Activated CD4-positive, alpha-beta T cell treated with anti-CD3 and anti-CD28 coated beads, Interleukin-2, amount 50 U/mL, for 48 hours (primary cell): Measurements from ENCODE around the gene CALCR.
"Not testable (repeated sequence)": the region's sequence is repeated elsewhere in the genome, so short reads cannot be mapped to it uniquely, and the experiment has no call there.

Experiments
- DNase-seq, 2 experiments: peaks; one replicate each; pipeline ENCODE4 v3.0.0-alpha.2; 2020

CALCR gene

DNA sequence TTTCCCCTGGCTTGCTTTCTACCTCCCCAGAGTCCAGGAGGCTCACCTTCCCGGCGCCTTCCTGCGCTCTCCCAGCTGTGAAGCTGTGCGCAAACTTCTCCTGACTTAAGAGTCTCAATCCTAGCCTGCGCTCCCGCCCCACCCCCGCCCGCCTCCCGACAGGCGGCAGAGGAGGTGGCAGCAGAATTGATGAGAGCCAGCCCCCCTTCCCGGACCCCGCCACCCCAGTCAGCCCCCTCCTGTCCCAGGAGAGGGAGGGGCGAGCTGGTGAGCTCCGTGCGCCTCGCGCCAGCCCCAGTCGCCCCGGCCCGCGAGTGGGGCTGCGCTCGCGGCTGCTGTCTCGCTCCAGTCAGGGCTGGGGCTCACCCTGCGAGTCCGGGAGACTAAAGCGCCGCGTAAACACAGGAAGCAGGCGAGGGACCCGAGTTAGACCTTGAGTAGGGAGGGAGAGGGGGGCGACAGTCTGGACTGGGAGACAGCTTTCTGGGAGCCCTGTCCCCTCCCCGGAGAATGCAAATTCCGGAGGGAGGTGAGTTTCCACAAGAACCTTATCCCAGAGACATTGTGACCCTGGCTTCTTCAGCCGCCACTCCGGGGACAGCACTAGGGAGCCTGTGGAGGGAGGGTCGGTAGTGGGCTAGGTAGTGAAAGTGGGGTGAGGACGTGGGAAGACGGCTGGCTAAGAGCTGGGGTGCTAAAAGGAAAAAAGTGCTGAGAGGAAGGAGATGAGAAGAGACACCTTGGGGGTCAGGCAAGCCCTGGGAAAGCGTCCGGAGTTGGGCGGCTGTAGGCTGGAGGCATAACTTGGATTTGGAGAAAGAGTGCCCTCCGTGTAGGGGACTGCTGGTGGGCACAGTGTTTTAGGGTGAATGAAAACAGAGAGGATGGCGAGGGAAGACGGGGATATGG is at the start of gene CALCR:
TSS of gene CALCR (minus strand) at position 79 of the 909 bp plus-strand sequence. CDS start 87,743 bp downstream, outside the sequence.
- DNase-seq = no peak

DNA sequence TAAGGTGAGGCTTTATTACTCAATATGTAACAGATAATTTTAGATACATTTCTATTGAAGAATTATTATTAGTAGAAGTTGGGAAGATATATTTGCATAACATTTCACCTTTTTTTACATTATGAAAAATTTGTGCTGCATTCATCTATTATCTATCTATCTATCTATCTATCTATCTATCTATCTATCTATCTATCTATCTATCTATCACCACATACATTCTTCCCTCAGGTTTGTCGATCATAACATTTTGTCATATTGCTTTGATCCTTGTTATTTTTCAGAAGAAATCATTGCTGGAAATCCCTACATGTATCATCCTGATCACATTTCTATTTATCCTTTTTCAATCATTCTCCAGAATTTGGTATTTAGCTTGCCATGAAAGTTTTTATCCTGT is 49.3 kb upstream of the CALCR start:
- no peak for DNase-seq

DNA sequence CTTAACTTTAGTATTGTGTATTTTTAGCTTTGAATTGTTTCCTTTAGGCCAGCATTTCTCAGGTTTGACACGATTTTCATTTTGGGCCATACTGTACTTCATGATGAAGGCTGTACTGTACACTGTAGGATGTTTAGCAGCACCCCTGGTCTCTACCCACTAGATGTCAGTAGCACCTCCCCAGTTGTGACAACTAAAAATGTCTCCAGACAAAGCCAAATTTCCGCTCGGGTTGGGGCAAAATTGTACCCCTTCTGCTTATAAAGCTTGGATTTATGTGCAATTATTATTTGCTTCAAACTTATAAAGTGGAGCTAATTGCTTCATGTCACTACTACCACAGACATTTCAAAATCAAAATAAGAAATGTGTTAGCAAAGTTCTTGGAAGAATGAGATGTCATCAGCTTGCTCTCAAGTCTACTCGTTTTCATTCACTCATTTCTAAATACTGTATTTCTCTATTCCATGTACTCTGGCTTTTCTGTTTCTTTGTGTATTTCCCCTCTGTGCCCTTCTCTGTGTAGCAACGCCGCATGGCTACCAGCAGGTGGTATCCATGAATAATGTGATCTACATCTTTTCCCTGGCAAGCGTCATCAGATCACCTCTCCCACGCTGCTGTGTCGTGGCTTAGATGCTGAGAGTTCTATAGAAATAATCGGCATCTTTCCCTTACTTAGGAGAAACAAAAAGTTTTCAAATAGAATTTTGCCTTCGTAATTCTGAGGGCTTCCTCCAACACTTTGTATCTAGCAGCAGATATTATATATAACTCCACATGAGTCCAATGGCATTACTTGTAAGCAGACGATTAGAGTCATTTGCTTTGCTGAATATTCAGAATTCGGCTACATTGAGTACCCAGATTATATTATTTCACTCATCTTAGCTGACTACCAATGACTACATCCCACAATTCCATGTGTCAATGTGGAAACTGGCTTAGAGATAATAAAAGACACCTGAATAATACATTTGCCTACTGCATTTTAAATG is 47.8 kb upstream of the CALCR start:
- DNase-seq = no peak

DNA sequence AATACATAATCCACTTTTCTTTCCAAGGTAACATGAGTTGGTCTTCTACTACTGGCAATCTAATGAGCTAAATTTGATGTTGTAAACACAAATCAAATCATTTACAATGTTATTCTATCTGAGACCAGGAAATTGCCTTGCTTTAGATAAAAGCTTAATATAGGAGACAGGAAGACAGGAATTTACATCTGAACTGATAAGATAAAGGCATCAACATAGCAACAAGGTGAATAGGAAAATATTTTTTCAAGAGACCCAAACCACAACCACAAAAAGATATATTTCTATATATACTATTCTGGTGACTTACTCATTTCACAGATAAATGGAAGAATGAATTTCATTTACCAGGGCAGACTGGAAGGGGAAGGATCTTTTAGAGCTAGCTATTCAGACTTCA is 46.3 kb upstream of the CALCR start:
- DNase-seq = no peak

DNA sequence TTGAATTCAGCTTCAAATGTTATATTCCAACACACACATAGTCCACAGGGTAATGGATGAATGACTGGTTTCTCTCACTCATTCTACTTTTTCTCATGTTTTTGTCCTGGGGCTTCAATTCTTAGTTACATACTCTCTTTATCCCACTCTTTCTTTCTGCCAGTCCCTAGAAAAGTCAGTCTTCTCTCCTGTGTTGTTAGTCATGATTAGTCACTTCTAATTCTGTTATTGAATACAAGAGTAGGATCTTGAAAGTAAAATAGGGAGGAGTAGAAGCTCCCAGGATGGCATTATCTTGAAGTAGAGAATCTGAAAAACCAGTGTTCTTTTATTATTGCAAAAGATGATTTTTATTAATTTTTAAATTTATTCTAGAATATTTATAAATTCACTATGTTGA is 45.5 kb upstream of the CALCR start:
- no peak for DNase-seq

DNA sequence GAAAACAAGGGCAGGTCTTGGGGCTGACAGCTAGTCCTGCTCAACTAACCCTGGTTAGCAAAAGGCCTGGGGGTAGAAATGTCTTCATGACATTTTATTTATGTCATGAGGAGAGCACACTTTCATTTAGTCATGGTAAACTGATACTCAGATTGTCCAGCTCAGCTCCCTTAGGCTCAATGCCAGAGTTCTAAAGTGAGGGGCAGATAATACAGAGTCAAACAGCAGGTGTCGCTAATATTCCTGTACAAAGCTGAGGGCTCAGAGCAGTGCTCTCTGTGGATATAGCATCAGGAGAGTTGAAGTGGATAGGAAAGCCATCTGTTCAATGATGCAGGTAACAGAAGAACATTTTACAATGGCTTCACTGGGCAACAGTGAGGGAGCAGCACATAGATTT is 26.8 kb upstream of the CALCR start:
- no peak for DNase-seq

DNA sequence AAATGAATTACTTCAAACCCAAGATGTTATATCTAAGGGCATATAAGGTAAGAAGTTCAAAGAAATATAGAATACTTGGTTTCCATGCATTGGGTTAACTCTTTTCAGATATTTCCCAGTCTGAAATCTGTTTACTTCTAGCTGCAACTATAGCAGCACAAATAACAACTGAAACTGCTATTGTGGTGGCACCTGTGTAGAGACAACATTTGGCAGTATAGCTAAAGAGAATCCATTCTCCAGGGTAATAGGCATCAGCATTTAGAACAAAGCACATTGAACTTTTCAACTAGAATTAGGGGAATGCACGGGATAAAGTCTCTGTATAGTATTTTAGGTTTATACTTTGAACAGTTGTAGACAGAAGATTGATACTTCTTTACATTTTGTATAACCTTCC is 19.7 kb upstream of the CALCR start:
- no peak for DNase-seq

DNA sequence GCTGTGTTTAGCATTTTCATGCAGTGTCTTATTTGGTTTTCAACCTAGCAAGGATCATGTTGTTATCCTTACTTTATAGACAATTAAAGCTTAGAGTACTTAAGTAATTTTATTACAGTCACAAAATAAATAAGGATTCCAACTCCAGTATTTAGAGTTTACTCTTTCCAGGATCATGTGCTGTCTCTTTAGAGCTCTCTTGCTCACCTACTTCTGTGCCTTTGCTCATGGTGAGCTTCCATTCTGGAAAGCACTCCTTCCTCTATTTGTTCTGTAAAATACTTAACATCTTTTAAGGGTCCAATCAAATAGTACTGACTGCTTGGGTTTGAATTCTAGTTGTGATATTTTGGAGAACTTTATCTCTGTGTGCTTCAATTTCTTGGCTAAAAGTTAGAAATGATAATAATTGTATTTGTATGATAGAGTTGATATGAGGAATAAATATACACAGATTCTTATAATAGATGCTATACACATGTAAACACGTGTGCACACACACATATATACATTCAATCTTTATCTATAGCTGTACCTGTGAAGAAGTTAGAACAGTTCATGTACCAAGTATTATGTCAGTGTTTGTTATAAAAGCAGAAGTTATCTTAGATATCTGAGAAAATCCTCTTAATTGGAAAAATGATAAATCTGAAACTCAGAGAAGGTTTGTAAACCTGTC is 18.2 kb upstream of the CALCR start:
- DNase-seq = no peak

DNA sequence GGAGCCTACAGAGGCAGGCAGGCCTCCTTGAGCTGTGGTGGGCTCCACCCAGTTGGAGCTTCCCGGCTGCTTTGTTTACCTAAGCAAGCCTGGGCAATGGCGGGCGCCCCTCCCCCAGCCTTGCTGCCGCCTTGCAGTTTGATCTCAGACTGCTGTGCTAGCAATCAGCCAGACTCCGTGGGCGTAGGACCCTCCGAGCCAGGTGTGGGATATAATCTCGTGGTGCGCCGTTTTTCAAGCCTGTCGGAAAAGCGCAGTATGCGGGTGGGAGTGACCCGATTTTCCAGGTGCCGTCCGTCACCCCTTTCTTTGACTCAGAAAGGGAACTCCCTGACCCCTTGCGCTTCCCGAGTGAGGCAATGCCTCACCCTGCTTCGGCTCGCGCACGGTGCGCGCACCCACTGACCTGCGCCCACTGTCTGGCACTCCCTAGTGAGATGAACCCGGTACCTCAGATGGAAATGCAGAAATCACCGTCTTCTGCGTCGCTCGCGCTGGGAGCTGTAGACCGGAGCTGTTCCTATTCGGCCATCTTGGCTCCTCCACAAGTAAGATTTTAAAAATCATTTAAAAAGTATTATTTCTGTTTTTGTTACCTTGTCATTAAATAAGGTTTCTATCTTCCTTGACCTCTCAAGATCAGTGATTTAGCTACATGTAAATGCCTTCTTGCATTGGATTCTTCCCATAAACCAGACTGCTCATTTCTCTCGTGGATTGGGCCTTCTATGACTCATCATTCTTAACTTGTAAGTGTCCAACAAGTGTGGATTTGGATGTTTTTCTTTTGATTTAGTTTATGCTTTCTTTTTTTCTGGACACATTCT is 16.9 kb upstream of the CALCR start:
- DNase-seq = not testable (repeated sequence)

DNA sequence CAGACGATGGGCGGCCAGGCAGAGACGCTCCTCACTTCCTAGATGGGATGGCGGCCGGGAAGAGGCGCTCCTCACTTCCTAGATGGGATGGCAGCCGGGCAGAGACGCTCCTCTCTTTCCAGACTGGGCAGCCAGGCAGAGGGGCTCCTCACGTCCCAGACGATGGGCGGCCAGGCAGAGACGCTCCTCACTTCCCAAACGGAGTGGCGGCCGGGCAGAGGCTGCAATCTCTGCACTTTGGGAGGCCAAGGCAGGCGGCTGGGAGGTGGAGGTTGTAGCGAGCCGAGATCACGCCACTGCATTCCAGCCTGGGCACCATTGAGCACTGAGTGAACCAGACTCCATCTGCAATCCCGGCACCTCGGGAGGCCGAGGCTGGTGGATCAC is 11.9 kb upstream of the CALCR start:
- not testable (repeated sequence) for DNase-seq

DNA sequence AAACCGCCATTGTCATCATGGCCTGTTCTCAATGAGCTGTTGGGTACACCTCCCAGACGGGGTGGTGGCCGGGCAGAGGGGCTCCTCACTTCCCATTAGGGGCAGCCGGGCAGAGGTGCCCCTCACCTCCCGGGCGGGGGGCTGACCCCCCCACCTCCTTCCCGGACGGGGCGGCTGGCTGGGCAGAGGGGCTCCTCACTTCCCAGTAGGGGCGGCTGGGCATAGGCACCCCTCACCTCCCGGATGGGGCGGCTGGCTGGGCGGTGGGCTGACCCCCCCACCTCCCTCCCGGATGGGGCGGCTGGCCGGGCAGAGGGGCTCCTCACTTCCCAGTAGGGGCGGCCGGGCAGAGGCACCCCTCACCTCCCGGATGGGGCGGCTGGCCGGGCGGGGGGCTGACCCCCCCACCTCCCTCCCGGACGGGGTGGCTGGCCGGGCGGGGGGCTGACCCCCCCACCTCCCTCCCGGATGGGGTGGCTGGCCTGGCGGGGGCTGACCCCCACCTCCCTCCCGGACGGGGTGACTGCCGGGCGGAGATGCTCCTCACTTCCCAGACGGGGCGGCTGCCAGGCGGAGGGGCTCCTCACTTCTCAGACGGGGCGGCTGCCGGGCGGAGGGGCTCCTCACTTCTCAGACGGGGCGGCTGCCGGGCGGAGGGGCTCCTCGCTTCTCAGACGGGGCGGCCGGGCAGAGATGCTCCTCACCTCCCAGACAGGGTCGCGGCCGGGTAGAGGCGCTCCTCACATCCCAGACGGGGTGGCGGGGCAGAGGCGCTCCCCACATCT is 11.4 kb upstream of the CALCR start:
- DNase-seq = not testable (repeated sequence)

DNA sequence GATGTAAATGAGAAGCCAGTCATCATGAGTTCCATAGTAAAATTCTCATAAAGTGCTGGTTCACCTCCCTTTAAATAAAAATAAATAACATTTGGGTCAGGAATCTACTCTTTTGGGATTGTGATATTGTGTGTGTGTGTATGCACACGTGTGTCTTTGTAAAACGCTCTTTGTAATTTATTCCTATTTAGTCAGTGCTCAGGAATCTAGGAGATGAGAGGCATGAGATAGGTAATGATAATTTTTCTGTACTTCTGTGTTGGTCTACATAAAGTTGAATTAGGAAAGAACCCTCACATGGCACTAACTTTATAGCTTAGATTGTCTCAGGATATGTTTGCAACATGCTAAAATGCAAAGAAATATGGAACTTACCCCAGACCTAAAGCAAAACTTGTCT is 4.9 kb upstream of the CALCR start:
- no peak for DNase-seq

DNA sequence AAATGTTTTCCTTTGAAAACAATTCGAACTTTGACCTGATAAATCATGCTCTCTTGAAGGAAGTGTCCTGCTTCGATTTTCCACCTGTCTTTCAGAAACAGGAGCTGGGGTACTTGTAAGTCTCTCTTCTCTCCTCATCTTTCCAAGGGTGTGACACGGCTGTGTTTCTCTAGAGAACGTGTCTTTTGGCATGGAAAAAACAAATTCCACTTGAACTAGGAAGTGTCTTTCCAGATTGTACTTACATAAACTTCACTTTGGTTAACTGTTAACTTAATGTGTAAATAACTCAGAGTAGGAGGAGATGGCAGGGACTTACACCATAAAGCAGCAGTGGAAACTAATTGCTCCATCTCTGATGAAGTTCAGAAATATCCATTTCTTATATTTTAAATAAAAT is 4.2 kb upstream of the CALCR start:
- no peak for DNase-seq

DNA sequence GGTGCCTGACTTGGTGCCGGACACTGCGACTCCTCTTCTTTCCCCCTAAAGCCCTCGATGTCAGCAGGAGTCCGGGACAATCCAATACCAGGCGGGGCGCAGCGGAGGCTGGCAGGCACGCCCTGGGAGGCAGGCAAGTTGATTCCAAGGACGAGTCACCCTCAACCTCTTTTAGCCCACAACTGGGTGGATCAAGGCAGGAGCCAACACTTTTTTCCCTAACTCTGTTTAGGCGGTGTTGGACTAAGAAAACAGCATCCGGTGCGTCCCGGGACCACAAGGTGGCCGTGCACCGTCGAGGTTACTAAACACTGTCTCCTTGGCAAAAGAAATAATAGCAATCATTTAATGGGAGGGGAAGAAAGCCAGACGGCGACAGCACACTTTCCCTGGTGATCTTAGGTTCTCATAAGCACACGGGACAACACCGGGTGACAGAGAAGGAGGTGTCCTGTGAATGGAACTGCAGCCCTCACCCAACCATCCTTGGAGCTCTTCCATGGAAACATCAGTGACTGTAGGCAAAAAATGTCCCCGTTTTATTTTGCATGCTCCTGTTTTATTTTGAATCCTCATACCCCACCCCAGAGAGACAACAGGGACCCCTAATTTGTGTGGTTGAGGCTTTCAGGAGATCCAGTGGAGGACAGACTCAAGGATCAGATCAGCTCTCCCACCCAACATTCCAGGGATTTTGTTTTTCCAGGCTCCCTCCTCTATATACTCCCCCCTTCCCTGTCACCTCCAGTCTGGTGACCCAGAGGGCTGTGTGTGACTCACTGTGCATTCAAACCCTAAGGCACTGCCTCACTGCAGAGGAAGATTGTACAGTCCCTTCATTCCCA is 1.3 kb upstream of the CALCR start:
- DNase-seq = no peak

DNA sequence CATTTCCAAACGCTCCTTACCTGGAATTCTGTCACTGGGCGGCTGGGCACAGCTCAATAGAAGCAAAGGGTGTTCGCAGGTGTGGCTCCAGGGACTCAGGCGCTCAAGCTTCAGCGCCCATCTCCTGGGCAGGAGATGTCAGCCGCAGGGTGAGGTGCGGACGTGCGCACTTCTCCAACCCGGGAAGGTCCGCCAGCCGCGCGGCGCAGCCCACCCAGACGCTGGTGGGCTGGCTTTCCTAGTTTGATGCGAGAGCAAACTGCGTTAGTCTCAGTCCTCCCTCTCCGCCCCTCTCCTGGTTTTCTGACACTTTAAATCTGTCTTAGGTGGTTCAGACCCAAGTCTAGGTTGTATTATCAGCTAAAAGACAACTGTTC is 267 bp downstream of the CALCR start:
- DNase-seq = no peak

DNA sequence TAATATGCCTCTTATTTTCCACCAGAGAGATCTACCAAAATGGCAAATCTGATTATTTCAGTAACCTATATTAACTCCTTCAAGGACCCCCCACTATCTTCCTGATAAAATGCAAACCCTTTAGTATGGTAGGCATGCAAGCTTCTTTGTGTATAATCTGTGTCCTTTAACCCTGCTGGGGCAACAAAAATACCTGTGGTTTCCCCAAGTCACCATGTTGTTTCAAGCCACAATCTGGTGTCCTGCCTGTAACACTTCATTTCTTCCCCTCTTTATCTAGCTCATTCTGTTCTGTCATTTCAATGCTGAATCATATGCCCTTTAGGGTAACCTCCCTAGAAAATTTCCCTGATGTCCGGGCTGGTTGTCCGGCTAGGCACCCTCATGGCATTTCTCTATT is 5.3 kb downstream of the CALCR start:
- DNase-seq = no peak

DNA sequence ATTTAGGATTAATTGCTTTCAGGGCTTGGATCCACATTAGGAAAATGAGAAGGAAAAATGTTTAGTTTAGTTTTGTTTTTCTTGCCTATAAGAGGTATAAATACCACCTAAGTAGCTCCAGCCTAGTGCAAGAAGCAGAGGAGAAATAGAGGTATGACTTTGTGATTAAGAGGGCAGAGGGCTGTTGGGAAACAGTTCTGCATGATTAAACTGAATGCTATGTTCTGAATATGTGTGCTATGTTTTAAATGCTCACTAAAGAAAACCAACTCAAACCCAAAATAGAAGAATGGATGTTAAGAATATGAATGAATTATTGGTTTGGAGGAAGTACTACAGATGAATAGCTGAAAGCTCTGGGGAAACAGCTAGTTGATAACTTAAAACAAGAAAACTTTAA is 7.6 kb downstream of the CALCR start:
- DNase-seq = no peak

DNA sequence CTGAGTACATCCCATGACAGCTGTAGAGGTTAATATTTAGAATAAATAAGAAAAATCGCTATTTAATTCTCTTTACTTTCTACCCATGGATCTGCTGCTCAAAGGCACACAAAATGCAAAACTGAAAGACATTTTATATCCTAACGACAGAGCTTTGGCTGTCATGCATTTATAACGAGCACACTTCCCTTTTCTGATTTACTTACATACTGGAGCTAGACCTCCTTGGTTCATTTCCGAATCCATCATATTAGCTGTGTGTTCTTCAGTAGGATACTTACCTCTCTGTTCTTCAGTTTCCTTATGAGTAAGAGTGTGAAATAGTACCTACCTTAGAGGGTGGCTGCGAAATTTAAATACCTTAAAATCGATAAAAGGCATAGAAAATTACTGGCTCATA is 10.9 kb downstream of the CALCR start:
- DNase-seq = no peak

DNA sequence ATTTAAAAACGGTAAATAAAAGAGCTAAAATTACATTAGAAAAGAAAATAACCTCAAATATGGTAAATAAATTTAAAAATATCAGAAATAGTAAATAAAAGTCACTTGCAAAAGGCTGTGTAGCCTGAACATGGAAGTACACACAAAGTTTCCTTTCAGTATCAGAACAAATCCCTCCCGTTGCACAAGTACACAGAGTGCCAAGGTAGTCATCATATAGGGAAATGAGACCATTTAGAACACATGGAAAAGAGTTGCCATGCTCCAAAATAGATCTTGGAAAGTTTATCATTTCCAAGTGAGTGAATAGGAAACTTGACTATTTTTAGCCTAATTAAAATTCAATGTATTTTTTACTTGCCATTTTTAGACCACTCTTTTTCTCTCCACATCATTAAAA is 11.6 kb downstream of the CALCR start:
- DNase-seq = no peak

DNA sequence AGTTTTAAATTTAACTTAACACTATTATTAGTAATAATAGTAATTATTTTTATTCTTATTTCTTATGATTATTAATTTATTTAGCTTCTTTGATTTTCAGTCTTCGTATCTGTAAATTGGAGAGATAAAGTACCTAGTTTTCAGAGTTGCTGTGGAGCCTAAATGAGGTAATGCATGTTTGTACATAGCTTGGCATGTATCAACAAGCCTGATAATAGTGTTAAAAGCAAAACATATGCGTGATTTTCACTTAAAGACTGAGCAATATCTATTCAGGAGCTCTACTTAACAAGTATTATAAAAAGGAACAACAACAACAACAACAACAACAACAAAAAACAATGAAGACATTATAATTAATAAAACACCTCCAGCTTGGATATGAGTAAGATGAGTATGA is 12.4 kb downstream of the CALCR start:
- DNase-seq = no peak
